ENCODE measurements around the gene KHDC1L. TPM values are rescaled to one million over a fixed set of nuclear protein-coding genes. Genes with fewer than 3 reads are reported as not detected.
"Not testable (repeated sequence)": the region's sequence is repeated elsewhere in the genome, so short reads cannot be mapped to it uniquely, and the experiment has no call there.

Gene KHDC1L
- total RNA-seq, 1 experiment from 2014 or later: not detected

DNA sequence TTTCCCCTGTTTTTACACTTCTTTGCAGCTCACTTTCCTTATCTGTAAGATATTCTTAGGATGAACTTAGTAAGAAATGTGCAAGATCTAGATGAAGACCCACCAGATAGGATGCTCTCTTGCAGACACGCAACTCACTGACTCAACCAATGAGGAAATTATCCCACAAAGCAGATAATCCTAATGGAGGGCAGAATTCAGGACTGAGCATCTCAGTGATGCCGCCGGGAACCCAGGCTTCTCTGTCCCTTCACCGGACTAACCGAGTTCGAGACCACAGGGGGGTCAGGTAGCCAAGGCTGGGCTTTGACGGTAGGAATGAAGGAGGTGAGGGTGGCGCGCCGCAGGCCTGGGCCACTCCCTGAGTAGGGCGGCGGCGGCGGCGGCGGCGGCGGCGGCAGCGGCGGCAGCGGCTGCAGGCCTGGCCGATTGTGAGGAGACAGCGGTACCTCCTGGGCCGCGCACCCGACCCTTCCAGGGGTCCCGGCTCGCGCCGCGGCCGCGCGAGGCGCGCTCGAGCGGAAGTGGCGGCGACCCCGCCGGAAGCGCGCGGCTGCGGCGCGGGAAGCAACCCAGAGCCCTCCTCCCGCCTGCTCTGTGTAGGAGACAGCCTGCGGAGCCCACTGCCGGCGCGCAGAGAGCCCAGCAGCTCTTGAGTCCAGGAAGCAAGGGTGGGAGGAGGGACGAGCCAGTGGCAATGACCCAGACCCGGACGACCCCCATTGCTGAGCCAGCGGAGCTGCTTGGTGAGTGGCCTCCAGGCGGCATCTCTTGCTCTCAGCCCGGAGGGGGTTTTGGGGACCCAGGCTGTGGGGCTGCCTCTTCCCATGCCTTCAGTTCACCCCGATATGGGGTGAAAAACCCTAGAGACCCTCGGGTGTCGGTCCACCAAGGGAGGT, 37.6 kb upstream of the KHDC1L start, which contains the start of gene KHDC1:
KHDC1 (minus strand) TSS at position 526 of the 899 bp plus-strand sequence. CDS start 20,679 bp downstream, outside the sequence.
- Histone ChIP-seq H3K27me3 (ENCODE audit: control insufficient read depth, insufficient read depth, low read length) (no peaks in the 10 kb centered on the region), H3K36me3 (ENCODE audit: control insufficient read depth, insufficient read depth, low read length) (no peaks in the 10 kb centered on the region), H3K9me3 (ENCODE audit: control insufficient read depth, insufficient read depth, low read depth, low read length) (no peaks in the 10 kb centered on the region), H3K4me3 (ENCODE audit: low read depth in 2 of 2, low read length in 2 of 2) (peak within 1 kb of the TSS; percentile 59 to 90), H3K27ac (ENCODE audit: low read length) (peak within 1 kb of the TSS; percentile 91), H3K4me1 (ENCODE audit: control insufficient read depth, insufficient read depth, low read length) (peaks cover 11% of the 10 kb centered on the region; the same call in 1 of the 2 replicates)
- TF ChIP-seq, protein P1, sequence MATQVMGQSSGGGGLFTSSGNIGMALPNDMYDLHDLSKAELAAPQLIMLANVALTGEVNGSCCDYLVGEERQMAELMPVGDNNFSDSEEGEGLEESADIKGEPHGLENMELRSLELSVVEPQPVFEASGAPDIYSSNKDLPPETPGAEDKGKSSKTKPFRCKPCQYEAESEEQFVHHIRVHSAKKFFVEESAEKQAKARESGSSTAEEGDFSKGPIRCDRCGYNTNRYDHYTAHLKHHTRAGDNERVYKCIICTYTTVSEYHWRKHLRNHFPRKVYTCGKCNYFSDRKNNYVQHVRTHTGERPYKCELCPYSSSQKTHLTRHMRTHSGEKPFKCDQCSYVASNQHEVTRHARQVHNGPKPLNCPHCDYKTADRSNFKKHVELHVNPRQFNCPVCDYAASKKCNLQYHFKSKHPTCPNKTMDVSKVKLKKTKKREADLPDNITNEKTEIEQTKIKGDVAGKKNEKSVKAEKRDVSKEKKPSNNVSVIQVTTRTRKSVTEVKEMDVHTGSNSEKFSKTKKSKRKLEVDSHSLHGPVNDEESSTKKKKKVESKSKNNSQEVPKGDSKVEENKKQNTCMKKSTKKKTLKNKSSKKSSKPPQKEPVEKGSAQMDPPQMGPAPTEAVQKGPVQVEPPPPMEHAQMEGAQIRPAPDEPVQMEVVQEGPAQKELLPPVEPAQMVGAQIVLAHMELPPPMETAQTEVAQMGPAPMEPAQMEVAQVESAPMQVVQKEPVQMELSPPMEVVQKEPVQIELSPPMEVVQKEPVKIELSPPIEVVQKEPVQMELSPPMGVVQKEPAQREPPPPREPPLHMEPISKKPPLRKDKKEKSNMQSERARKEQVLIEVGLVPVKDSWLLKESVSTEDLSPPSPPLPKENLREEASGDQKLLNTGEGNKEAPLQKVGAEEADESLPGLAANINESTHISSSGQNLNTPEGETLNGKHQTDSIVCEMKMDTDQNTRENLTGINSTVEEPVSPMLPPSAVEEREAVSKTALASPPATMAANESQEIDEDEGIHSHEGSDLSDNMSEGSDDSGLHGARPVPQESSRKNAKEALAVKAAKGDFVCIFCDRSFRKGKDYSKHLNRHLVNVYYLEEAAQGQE (IDR thresholded peaks at IDR 0.05; ENCODE audit: insufficient read depth in 1 of 2, low read depth in 2 of 2, low read length in 1 of 2): no peak
- TF ChIP-seq TCF7L2 (IDR thresholded peaks at IDR 0.05; ENCODE audit: low read depth, low read length) (no peak), SIN3A (IDR thresholded peaks at IDR 0.05; ENCODE audit: borderline replicate concordance, insufficient read depth, low read depth, low read length) (no peak), POLR2AphosphoS5 (IDR thresholded peaks at IDR 0.05; ENCODE audit: low read depth, low read length) (peak; percentile 57; the same call in 1 of the 2 replicates)
- TF ChIP-seq, protein P2, sequence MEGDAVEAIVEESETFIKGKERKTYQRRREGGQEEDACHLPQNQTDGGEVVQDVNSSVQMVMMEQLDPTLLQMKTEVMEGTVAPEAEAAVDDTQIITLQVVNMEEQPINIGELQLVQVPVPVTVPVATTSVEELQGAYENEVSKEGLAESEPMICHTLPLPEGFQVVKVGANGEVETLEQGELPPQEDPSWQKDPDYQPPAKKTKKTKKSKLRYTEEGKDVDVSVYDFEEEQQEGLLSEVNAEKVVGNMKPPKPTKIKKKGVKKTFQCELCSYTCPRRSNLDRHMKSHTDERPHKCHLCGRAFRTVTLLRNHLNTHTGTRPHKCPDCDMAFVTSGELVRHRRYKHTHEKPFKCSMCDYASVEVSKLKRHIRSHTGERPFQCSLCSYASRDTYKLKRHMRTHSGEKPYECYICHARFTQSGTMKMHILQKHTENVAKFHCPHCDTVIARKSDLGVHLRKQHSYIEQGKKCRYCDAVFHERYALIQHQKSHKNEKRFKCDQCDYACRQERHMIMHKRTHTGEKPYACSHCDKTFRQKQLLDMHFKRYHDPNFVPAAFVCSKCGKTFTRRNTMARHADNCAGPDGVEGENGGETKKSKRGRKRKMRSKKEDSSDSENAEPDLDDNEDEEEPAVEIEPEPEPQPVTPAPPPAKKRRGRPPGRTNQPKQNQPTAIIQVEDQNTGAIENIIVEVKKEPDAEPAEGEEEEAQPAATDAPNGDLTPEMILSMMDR (IDR thresholded peaks at IDR 0.05): no peak
- DNase-seq (ENCODE audit: low read depth, low spot score): peak; percentile 13
- peak; percentile 95 for ATAC-seq
- CTCF ChIA-PET: no interaction called here
- POLR2A ChIA-PET: no interaction called here
- intact Hi-C loops (cut with micrococcal nuclease; ENCODE audit: unreplicated experiment) (no loop called here), in situ Hi-C loops (cut with HindIII; ENCODE audit: low pct_unique_long_range_greater_than_20kb, low sequenced_read_pairs) (no loop called here)
- no TSS peak for BruUV-seq (replicated peaks)

GRCh38 chr6:73258721-73259120, 33.4 kb upstream of the KHDC1L start:
- Histone ChIP-seq H3K27me3 (ENCODE audit: control insufficient read depth, insufficient read depth, low read length) (no peaks in the 10 kb centered on the region), H3K27ac (ENCODE audit: low read length) (no peak overlapping the region), H3K4me1 (ENCODE audit: control insufficient read depth, insufficient read depth, low read length) (peaks cover 8% of the 10 kb centered on the region; the same call in 1 of the 2 replicates), H3K9me3 (ENCODE audit: control insufficient read depth, insufficient read depth, low read depth, low read length) (no peaks in the 10 kb centered on the region), H3K4me3 (ENCODE audit: low read depth in 2 of 2, low read length in 2 of 2) (no peak overlapping the region), H3K36me3 (ENCODE audit: control insufficient read depth, insufficient read depth, low read length) (no peaks in the 10 kb centered on the region)
- in situ Hi-C loops (cut with HindIII; ENCODE audit: low pct_unique_long_range_greater_than_20kb, low sequenced_read_pairs): no loop called here
- ChIA-PET POLR2A (no interaction called here), CTCF (no interaction called here)
- ATAC-seq (no peak), DNase-seq (ENCODE audit: low read depth, low spot score) (no peak)
- TF ChIP-seq, protein P1 (IDR thresholded peaks at IDR 0.05; ENCODE audit: insufficient read depth in 1 of 2, low read depth in 2 of 2, low read length in 1 of 2): no peak
- no peak for TF ChIP-seq SIN3A (IDR thresholded peaks at IDR 0.05; ENCODE audit: borderline replicate concordance, insufficient read depth, low read depth, low read length)
- TF ChIP-seq, protein P2 (IDR thresholded peaks at IDR 0.05): no peak
- TF ChIP-seq TCF7L2 (IDR thresholded peaks at IDR 0.05; ENCODE audit: low read depth, low read length): no peak
- no peak for TF ChIP-seq POLR2AphosphoS5 (IDR thresholded peaks at IDR 0.05; ENCODE audit: low read depth, low read length)
- intact Hi-C loops (cut with micrococcal nuclease; ENCODE audit: unreplicated experiment): no loop called here
- BruUV-seq (replicated peaks): no TSS peak

GRCh38 chr6:73254323-73254722, 29.0 kb upstream of the KHDC1L start:
- H3K4me3 ChIP-seq (ENCODE audit: low read depth in 2 of 2, low read length in 2 of 2); H3K27ac ChIP-seq (ENCODE audit: low read length); H3K4me1 ChIP-seq (ENCODE audit: control insufficient read depth, insufficient read depth, low read length); intact Hi-C loops (cut with micrococcal nuclease; ENCODE audit: unreplicated experiment); H3K36me3 ChIP-seq (ENCODE audit: control insufficient read depth, insufficient read depth, low read length); H3K9me3 ChIP-seq (ENCODE audit: control insufficient read depth, insufficient read depth, low read depth, low read length); POLR2A ChIA-PET; H3K27me3 ChIP-seq (ENCODE audit: control insufficient read depth, insufficient read depth, low read length); ATAC-seq; BruUV-seq (replicated peaks); DNase-seq (ENCODE audit: low read depth, low spot score); in situ Hi-C loops (cut with HindIII; ENCODE audit: low pct_unique_long_range_greater_than_20kb, low sequenced_read_pairs): not testable (repeated sequence)
- CTCF ChIA-PET: interaction anchor here (0.7 kb wide), 1 partner anchor 71 kb away, joined by 5 read pairs; no protein-coding TSS in a partner anchor

All from Panc1 (cell line).